A549 (cell line): ENCODE results near the gene CD68.

Experiments used
- CTCF ChIP-seq: fragments of >200 bp; sonication (Bioruptor Twin); formaldehyde crosslinking; IDR thresholded peaks from 3 replicates; pipeline ENCODE4 v1.5.1; 2016
- EP300 ChIP-seq, 2 experiments: fragments of >200 bp; sonication (Bioruptor Twin); formaldehyde crosslinking; IDR thresholded peaks; 2 replicates in 1 of 2; 3 replicates in 1 of 2; pipeline ENCODE4 v1.6.1; 2016 to 2017
- GATA3 ChIP-seq: IDR thresholded peaks from 2 replicates; pipeline ENCODE4 v1.6.1; 2012; ENCODE audit warnings: borderline replicate concordance
- JUNB ChIP-seq: fragments of >200 bp; sonication (Bioruptor Twin); formaldehyde crosslinking; IDR thresholded peaks from 2 replicates; pipeline ENCODE4 v1.6.1; 2016
- PBX3 ChIP-seq: IDR thresholded peaks from 2 replicates; pipeline ENCODE4 v1.6.1; 2012
- ZSCAN20 ChIP-seq: fragments of 250-450 bp; sonication (Bioruptor Pico); IDR thresholded peaks from 2 replicates; pipeline ENCODE4 v1.8.0; 2022; ENCODE audit warnings: mild to moderate bottlenecking, moderate library complexity

- TF ChIP-seq CTCF (no peak), ZSCAN20 (CRISPR knock-in tag) (no peak), JUNB (no peak), PBX3 (no peak), EP300 (IDR thresholded peaks at IDR 0.05) (no peak), GATA3 (no peak)
These were observed 9.9 kb upstream of the CD68 start for GRCh38 chr17:7569571-7569970.
